Body of pancreas (tissue), 4 donors: Measurements from ENCODE around the gene SAMD9L. TPM values are rescaled to one million over a fixed set of nuclear protein-coding genes. Genes with fewer than 3 reads are reported as not detected.
A peak's percentile ranks its signal among the peaks of the same experiment; 100 is the strongest.

Experiments
- ATAC-seq: fragments of 150-250 bp; one replicate; pipeline ENCODE4 v1.9.1; 2016
- DNase-seq, 4 donors: peaks; one replicate each; pipeline ENCODE4 v3.0.0-alpha.2; 2019
- H3K27ac ChIP-seq, 4 donors: fragments of 200-600 bp; sonication (generic); 1 replicate in 3 of 4; 2 replicates in 1 of 4; pipeline versions ENCODE4 v1.5.1 to v1.6.1; 2016 to 2019; ENCODE audit warnings: mild to moderate bottlenecking in 1 of 4, mixed read lengths in 1 of 4, moderate library complexity in 1 of 4
- H3K27me3 ChIP-seq, 2 donors: fragments of 200-600 bp; sonication (generic); one replicate each; pipeline ENCODE4 v1.6.0; 2016; ENCODE audit warnings: mild to moderate bottlenecking in 1 of 2
- H3K36me3 ChIP-seq, 2 donors: fragments of 200-600 bp; sonication (generic); replicated peaks in 1 of 2; 2 replicates each; pipeline ENCODE4 v1.5.1; 2016; ENCODE audit warnings: low read depth in 2 of 2; ENCODE audit not compliant: insufficient read depth in 1 of 2
- H3K4me1 ChIP-seq: fragments of 200-600 bp; sonication (generic); one replicate; pipeline ENCODE4 v1.6.0; 2016
- H3K4me3 ChIP-seq, 2 donors: fragments of 200-600 bp; sonication (generic); 1 replicate in 1 of 2; 2 replicates in 1 of 2; pipeline ENCODE4 v1.5.1; 2016 to 2019
- H3K9me3 ChIP-seq, 3 donors: fragments of 200-600 bp; sonication (generic); 1 replicate in 2 of 3; 2 replicates in 1 of 3; pipeline ENCODE4 v1.5.1; 2016
- POLR2A ChIP-seq, 3 donors: fragments of 450-650 bp; IDR thresholded peaks; one replicate each; pipeline ENCODE4 v1.6.1; 2016; ENCODE audit warnings: antibody characterized with exemption in 3 of 3, mild to moderate bottlenecking in 2 of 3
- WGBS, 2 donors: methylation state at CpG; one replicate each; pipeline ENCODE4 v1.1.5; 2017; 5-methylcytosine and 5-hydroxymethylcytosine counted together
- intact Hi-C: fragments of 100-400 bp; cut with DNase I; formaldehyde crosslinking; loops from one replicate; pipeline ENCODE4 v1.15.1; 2023
- total RNA-seq, 2 donors: library from RNA; depleted of rRNA; stranded (reverse); fragments of >200 nt; gene quantifications; one replicate each; pipeline ENCODE4 v1.1.0, GENCODE V29; 2016
- TF ChIP-seq, protein P1 (sequence below), 7 experiments: fragments of 450-650 bp in 4 of 7; fragments of 200-600 bp in 3 of 7; sonication (generic) in 3 of 7; IDR thresholded peaks; one replicate each; pipeline ENCODE4 v1.5.1; 2016 to 2019; ENCODE audit warnings: antibody characterized with exemption in 7 of 7

The SAMD9L gene
- total RNA-seq, 2 donors from 2014 or later, result 5.4 to 6.6 TPM

DNA sequence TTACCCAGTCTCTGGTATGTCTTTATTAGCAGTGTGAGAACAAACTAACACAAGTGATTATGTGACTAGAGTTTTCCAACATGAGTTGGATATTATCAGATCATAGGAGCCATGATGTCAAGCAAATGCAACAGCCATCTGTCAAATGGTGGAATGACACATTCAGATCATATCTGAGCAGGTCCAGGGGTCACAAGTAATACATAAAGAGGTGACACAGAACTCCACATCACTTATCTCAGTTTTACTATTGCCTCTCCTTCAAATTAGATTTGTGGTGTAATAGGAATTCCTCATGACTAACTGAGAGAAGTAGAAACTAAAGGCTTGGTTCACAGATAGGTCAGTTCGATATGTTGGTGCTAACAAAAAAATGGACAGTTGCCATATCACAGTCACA is 12.2 kb upstream of the SAMD9L start:
- no peak overlapping the region for H3K4me3 ChIP-seq
- no peak for TF ChIP-seq POLR2A (IDR thresholded peaks at IDR 0.05)
- TF ChIP-seq, protein P1, sequence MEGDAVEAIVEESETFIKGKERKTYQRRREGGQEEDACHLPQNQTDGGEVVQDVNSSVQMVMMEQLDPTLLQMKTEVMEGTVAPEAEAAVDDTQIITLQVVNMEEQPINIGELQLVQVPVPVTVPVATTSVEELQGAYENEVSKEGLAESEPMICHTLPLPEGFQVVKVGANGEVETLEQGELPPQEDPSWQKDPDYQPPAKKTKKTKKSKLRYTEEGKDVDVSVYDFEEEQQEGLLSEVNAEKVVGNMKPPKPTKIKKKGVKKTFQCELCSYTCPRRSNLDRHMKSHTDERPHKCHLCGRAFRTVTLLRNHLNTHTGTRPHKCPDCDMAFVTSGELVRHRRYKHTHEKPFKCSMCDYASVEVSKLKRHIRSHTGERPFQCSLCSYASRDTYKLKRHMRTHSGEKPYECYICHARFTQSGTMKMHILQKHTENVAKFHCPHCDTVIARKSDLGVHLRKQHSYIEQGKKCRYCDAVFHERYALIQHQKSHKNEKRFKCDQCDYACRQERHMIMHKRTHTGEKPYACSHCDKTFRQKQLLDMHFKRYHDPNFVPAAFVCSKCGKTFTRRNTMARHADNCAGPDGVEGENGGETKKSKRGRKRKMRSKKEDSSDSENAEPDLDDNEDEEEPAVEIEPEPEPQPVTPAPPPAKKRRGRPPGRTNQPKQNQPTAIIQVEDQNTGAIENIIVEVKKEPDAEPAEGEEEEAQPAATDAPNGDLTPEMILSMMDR (IDR thresholded peaks at IDR 0.05), result no peak
- intact Hi-C loops, result no loop called here
- no peaks in the 10 kb centered on the region for H3K27me3 ChIP-seq
- 23 to 25% methylated on average over 1 of the region's 1 CpG for WGBS, 2 donors
- H3K36me3 ChIP-seq, result no peaks in the 10 kb centered on the region
- H3K9me3 ChIP-seq, result no peaks in the 10 kb centered on the region
- ATAC-seq (no peak), DNase-seq (no peak)
- H3K27ac ChIP-seq, result no peak overlapping the region
- peaks cover 4% of the 10 kb centered on the region for H3K4me1 ChIP-seq

DNA sequence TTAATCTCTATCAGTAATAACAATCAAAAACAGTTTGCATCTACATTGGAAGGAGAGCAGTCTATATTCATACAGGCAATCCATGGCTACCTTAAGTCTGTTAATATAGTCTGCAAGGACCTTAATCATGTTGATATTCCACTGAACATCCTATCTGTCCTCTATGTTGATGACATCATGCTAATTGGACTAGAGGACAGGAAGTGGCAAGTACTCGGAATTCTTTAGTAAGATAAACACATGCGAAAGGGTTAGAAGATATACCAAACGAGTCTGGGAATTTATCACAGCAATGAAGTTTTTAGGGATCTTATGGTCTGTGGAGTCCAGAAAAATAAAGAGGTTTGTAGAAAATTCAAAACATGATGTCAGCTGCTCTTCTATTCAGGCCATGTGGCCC is 11.3 kb upstream of the SAMD9L start:
- no peak overlapping the region for H3K27ac ChIP-seq
- no peak overlapping the region for H3K4me3 ChIP-seq
- no peak for DNase-seq
- H3K36me3 ChIP-seq, result no peaks in the 10 kb centered on the region
- intact Hi-C loops, result no loop called here
- peaks cover 4% of the 10 kb centered on the region for H3K4me1 ChIP-seq
- no peaks in the 10 kb centered on the region for H3K9me3 ChIP-seq
- H3K27me3 ChIP-seq, result no peaks in the 10 kb centered on the region
- TF ChIP-seq POLR2A (IDR thresholded peaks at IDR 0.05), result no peak
- TF ChIP-seq, protein P1 (IDR thresholded peaks at IDR 0.05), result no peak
- 51 to 58% methylated on average over 3 of the region's 3 CpGs for WGBS, 2 donors
- no peak for ATAC-seq

DNA sequence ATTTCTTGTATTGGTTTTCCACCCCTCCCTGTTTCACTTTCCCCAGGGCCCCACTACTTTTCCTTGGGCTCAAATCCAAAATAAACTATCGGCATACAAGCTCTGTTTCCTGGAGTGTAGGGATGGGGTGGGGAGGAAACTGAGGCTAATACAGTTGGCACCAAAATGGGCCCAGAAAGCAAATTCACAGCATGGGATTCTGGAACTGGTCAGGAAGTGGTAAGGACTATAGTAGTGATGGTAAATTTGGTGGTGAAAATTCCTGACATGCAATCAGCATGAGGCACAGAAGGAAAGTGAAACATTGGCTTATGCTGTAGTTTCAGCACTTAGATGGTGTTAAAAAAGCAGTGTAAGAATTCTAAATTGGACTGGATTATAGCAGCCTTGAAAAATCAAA is 8.7 kb upstream of the SAMD9L start:
- ATAC-seq, result no peak
- no peaks in the 10 kb centered on the region for H3K9me3 ChIP-seq
- H3K36me3 ChIP-seq, result no peaks in the 10 kb centered on the region
- DNase-seq, result no peak
- no peak for TF ChIP-seq POLR2A (IDR thresholded peaks at IDR 0.05)
- TF ChIP-seq, protein P1 (IDR thresholded peaks at IDR 0.05), result no peak
- 57 to 79% methylated on average over 1 of the region's 1 CpG for WGBS, 2 donors
- no peaks in the 10 kb centered on the region for H3K27me3 ChIP-seq
- peaks cover 4% of the 10 kb centered on the region for H3K4me1 ChIP-seq
- intact Hi-C loops, result no loop called here
- no peak overlapping the region for H3K27ac ChIP-seq
- no peak overlapping the region for H3K4me3 ChIP-seq

DNA sequence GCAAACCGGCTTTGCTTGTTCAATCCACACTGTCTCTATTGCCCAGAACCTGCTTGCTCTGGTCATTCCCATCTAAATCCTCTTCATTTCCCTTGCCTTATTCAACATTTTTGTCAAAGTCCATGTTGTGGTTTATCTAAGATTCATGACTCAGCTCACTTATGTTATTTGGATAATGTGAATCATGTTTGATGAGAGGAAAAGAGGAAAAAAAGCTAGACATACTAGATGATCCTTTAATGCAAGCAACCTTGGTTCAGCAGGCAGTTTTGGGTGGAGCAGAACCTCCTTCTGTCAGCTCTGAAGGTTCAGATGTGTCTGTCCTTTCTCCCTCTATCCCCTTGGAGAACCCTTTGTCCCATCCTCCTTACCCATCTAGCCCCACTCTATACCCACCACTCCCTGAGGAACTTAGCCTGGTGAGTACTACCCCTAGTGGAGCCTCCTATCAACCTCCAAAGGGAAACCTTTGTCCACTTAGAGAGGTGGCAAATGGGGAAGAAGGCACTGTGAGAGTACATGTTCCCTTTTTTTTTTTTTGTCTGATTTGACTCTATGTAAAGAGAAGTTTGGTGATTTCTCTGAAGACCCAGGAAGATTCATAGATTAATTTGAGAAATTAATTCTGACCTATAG is 2.1 kb upstream of the SAMD9L start:
- Histone ChIP-seq H3K27ac (no peak overlapping the region), H3K36me3 (no peaks in the 10 kb centered on the region), H3K4me3 (no peak overlapping the region), H3K9me3 (no peaks in the 10 kb centered on the region), H3K4me1 (no peaks in the 10 kb centered on the region), H3K27me3 (no peaks in the 10 kb centered on the region)
- TF ChIP-seq, protein P1 (IDR thresholded peaks at IDR 0.05), result no peak
- TF ChIP-seq POLR2A (IDR thresholded peaks at IDR 0.05), result no peak
- intact Hi-C loops, result no loop called here
- 73 to 85% methylated on average over 1 of the region's 1 CpG for WGBS, 2 donors
- ATAC-seq (no peak), DNase-seq (no peak)

DNA sequence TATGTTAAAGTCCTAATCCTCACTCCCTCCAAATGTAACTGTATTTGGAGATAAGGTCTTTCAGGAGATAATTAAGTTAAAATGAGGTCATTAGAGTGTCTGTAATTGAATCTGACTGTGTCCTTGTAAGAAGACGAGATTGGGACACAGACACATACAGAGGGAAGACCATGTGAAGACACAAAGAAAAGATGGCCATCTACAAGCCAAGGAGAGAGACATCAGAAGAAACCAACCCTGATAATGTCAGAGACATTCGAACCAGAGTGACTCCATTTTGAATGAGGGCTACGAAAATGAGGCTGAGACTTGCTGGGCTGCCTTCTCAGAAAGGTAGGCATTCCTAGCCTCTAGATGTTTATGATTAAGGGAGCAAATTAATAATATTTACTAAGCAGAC is 542 bp upstream of the SAMD9L start:
- 68 to 71% methylated on average over 3 of the region's 3 CpGs for WGBS, 2 donors
- H3K4me3 ChIP-seq, result no peak overlapping the region
- ATAC-seq, result no peak
- no peaks in the 10 kb centered on the region for H3K36me3 ChIP-seq
- TF ChIP-seq, protein P1 (IDR thresholded peaks at IDR 0.05), result no peak
- TF ChIP-seq POLR2A (IDR thresholded peaks at IDR 0.05), result no peak
- no peaks in the 10 kb centered on the region for H3K27me3 ChIP-seq
- peak overlapping the region in 1 of 4 donors; percentile 44 for H3K27ac ChIP-seq
- DNase-seq, result no peak
- no peaks in the 10 kb centered on the region for H3K9me3 ChIP-seq
- intact Hi-C loops, result no loop called here
- no peaks in the 10 kb centered on the region for H3K4me1 ChIP-seq
